T-helper 1 cell treated with Interleukin-12 subunit alpha and Interleukin-12 subunit beta and Interleukin-4 antibody, amounts not matched to agents 30 μg/mL and 1 μg/mL, for 36 hours (primary cell): ENCODE data around the gene DLGAP1.
A peak's percentile ranks its signal among the peaks of the same experiment; 100 is the strongest.

Experiments used
- H3K27ac Mint-ChIP-seq: one replicate; pipeline ENCODE4 v1.8.0; 2021; ENCODE audit warnings: mild to moderate bottlenecking, mixed read lengths
- H3K27me3 Mint-ChIP-seq: one replicate; pipeline ENCODE4 v1.8.0; 2021; ENCODE audit warnings: low read depth, mixed read lengths
- H3K36me3 Mint-ChIP-seq: one replicate; pipeline ENCODE4 v1.8.0; 2021; ENCODE audit warnings: low read depth, mixed read lengths
- H3K4me1 Mint-ChIP-seq: one replicate; pipeline ENCODE4 v1.8.0; 2021; ENCODE audit warnings: low read depth, mixed read lengths
- H3K4me3 Mint-ChIP-seq: one replicate; pipeline ENCODE4 v1.8.0; 2021; ENCODE audit warnings: mild to moderate bottlenecking, moderate library complexity, mixed read lengths
- H3K9me3 Mint-ChIP-seq: one replicate; pipeline ENCODE4 v1.8.0; 2021; ENCODE audit warnings: mixed read lengths

Gene DLGAP1

DNA sequence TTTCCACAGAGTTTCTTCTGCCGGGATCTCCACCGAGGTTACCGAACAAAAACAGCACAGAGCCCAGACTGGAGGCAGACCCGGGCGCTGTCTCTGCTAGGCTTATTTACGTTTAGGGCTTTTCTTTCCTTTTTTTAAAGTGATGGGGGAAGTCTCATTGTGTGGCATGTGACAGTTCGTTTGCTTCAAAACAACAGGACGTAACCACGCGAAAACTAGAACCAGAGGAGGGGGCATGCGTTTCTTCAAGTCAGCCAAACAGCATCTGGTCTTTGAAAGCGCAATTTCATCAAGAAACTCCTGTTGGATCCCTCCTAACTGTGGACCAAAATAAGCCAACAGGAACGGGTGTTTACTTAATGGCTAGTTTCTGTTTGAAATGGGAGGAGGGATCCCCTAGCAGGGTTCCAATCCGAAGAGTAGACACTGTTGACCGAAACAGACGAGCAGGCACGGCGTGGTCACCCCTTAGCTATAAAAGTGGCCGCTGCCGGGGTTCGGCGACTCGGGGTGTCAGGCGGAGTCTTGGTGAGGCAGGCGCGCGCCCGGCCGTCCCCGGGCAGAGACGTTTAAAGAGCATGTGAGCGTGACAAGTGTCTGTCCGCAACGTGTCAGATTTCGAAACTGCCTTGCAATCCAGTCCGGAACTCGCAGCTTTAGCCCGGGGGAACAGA is 1006.1 kb downstream of the DLGAP1 start:
- peaks cover 35% of the 10 kb centered on the region for H3K4me1 Mint-ChIP-seq
- peak overlapping the region; percentile 94 for H3K4me3 Mint-ChIP-seq
- H3K36me3 Mint-ChIP-seq: peaks cover 1% of the 10 kb centered on the region
- H3K27me3 Mint-ChIP-seq: no peaks in the 10 kb centered on the region
- H3K9me3 Mint-ChIP-seq: no peaks in the 10 kb centered on the region
- peak overlapping the region; percentile 99 for H3K27ac Mint-ChIP-seq

DNA sequence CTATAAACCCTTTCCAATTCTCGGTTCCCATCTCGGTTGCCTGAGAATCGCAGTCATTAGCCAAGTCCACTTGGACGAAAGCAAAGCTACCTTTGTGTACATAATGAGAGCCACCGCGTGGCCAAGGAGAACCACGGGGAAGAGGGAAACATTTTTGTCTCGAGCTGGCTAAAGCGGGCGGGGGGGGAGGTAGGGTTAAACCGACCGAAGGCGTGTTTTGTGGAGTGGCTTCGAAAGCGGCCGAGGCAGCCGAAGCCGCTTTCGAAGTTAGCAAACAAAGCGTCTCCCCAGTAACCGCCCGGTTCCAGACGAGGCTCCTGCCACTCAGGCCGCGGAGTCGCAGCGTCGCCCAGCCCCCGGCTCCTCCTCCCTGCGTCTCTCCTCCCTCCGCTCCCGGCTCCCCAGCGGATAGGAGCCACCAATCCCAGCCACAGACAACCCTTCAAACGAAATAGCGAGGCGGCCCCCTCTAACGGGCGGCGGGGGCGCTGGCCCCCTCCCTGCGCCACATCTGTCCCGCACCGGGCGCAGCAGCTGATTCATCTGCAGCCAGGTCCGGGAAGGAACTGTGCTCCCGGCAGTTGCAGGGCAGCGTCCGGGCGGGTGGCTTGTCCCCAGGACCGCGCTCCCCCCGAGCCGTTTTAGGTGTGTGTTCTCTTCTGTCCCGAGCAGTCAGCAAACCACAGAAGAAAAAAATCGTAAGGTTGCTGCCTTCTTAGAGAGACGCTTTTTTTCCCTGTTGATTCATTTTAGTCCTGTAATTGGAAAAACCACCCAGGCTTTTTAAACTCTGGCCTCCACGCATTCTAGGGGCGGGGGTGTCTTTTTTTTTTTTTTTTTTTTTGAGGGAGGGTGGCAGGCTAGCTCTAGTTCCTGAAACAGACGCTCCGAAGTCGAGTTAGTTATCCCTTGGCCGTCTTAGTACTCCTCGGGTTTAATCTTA is 1006.9 kb downstream of the DLGAP1 start:
- H3K9me3 Mint-ChIP-seq: no peaks in the 10 kb centered on the region
- peaks cover under 1% of the 10 kb centered on the region for H3K36me3 Mint-ChIP-seq
- peak overlapping the region; percentile 99 for H3K27ac Mint-ChIP-seq
- no peaks in the 10 kb centered on the region for H3K27me3 Mint-ChIP-seq
- peak overlapping the region; percentile 94 for H3K4me3 Mint-ChIP-seq
- H3K4me1 Mint-ChIP-seq: peaks cover 33% of the 10 kb centered on the region

GRCh38 chr18:3447068-3447894 is 1007.8 kb downstream of the DLGAP1 start:
- Mint-ChIP-seq H3K27me3 (peaks cover 6% of the 10 kb centered on the region), H3K4me1 (peaks cover 26% of the 10 kb centered on the region)

More at GRCh38 chr18:3447068-3447894, 1007.8 kb downstream of the DLGAP1 start:
- no peaks in the 10 kb centered on the region for H3K9me3 Mint-ChIP-seq
- H3K36me3 Mint-ChIP-seq: no peaks in the 10 kb centered on the region
- peak overlapping the region; percentile 94 for H3K4me3 Mint-ChIP-seq
- H3K27ac Mint-ChIP-seq: peak overlapping the region; percentile 99
